ENCODE measurements around the gene EI24.

- TF ChIP-seq CTCF (IDR thresholded peaks at IDR 0.05), result no peak
- no peak for TF ChIP-seq POLR2A (IDR thresholded peaks at IDR 0.05)
Measured at GRCh38 chr11:125553357-125553756, 15.9 kb upstream of the EI24 start.

Measured in gastroesophageal sphincter (tissue), 3 donors.